GM19397 (cell line): ENCODE results near the gene DUSP14.
"Not testable (repeated sequence)": the region's sequence is repeated elsewhere in the genome, so short reads cannot be mapped to it uniquely, and the experiment has no call there.

ENCODE experiments used
- ATAC-seq: cut with Tn5 transposase; IDR thresholded peaks from one replicate; pipeline ENCODE4 v1.9.1; 2021; ENCODE audit warnings: mild to moderate bottlenecking, moderate library complexity; ENCODE audit not compliant: unreplicated experiment

DUSP14 gene

DNA sequence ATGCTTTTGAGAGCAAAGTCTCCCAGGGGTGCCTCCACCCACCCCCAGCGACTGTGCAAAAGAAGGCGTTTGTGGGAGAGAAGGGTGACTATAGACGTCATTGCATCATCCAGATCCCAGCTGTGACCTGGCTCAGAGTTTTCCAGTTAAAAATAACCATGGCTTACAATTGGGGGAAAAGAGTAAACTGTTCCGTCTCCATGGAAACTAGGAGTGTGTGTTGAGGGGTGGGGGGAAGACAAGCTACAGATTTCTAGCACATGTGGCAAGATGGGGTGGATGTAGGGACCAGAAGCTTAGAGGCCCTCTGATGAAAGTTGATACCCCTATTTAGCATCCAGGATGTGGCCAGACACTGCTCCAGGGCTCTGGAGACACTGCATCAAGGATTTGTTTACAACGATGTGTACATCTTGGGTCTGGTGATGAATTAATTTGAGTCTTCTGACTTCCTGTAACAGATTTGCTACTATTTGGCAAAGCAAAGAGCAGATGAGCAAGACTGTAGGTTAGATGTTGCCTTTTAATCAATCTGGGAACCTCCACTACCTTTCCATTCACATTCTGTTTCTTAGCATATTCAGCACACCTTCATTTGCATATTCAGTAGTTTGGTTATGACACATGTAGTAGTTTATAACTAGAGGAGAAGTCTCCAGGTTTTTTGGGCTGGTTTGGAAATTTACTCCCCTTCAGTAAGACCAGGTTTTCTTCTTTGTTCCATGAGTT is 6.2 kb upstream of the DUSP14 start:
- ATAC-seq, result no peak

DNA sequence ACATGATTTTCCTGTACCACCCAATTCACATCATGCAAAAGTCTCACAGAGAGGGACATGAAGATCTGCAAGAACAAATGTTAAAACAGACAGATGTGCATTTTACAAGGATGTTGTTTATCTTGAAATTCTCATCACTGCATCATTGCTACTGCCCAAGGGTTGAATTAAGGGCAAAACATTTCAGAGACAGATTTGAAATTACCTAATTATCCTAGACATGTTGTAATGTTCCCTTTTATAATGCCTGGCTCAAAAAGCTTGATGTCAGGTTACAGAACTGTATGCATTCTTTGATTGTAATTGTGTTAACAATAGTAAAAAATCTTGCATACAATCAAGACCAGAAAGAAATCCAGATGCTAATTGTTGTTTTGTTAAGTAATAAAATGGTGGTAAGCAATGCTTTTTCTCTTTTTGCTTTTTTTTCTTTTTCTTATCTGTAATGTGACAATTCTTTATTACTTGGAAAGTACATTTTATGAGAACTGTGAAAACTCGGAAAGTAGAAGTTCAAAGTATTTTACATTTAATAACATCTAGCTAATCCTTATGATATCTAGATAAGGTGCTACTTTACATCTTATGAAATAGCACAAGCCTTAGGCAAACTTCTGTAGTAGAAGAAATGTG is 3.6 kb upstream of the DUSP14 start:
- ATAC-seq, result no peak

- ATAC-seq, result no peak
Measured at GRCh38 chr17:37488009-37488604, 1.6 kb upstream of the DUSP14 start.

DNA sequence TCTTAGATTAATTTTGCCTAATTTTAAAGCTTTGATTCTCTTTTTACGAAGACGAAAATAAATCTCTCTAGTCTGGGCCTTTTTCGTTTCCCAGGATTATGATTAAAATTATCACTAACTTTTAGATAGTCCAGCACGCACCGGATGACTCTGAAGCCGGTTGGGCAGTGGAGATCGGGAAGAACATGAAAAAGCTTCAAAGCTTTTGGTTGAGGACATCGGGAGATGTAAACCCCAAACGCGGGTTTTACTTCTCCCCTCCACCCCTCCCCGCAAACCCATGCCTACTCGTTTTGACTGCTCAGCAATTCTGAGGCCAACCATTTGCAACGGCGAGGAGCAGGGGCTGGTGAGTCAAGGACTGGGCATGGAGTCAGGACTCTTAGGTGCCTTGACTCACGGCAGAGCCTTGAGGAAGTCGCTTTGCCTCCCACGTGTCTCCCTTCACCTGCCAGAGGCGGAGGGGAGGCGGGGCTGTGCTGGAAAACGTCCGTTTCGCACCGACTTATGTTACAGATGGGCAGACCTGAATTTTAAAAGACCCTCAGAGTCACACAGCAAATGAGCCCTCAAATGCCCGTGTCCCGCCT is 989 bp upstream of the DUSP14 start:
- no peak for ATAC-seq

- ATAC-seq, result peak; percentile 55
Measured at GRCh38 chr17:37490022-37490587, 414 bp downstream of the DUSP14 start.

- ATAC-seq, result no peak
Measured at GRCh38 chr17:37490638-37491614, 1.2 kb downstream of the DUSP14 start.

GRCh38 chr17:37492167-37492566 is 2.5 kb downstream of the DUSP14 start:
- no peak for ATAC-seq

DNA sequence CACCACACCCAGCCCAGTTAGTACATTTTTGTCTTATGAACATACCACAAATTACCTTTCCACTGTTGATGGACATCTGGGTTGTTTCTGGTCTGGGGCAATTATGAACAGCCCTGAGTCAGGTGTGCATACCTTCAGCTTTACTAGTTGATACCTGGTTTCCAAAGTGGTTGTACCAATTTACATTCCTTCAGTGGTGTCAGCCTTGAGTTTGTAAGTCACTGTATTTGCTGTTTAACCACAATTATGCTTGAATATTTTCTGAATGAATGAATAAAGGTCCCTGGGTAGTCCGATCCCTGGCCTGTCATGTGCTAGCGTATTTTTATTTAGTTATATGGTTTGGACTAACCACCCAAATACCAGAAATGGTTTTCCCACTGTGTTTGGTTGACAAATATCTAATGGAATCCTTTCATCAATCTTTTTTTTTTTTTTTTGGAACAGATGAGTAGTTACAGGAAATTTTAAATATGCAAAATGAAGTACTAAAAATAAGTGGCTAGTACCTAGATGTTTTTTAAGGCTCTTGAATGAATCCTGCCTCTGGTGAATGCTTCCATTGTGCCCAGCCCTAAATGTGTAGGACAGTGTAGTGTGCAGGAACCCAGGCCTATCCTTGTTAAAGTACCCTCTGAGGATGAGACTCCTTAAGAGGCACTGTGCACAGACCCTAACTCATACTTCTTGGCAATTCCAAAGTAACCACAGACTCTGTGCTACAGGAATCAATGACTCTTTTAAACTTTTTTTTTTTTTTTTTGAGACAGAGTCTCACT is 3.7 kb downstream of the DUSP14 start:
- no peak for ATAC-seq

DNA sequence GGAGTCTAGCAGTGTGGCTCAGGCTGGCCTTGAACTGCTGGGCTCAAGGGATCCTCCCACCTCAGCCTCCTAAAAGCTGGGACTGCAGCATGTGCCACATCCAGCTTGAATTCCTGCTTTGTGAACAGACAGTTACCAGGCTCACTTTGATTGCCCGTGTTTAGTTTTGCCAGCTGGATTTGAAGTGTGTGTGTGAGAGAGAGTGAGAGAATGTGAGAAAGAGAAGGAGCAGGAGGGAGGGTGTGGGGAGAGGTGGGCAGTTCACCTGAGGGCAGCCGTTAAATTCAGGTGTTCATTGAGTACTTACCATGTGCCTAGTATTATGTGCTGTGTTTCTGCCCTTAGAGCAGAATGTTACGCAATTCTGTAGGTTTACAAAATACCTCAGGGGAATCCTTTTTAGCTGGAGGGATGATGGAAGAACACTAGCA is 4.7 kb downstream of the DUSP14 start:
- ATAC-seq, result no peak

GRCh38 chr17:37494971-37495370 is 5.3 kb downstream of the DUSP14 start:
- ATAC-seq, result no peak

- no peak for ATAC-seq
Measured at GRCh38 chr17:37500378-37500777, 10.7 kb downstream of the DUSP14 start.

- ATAC-seq, result no peak
Measured at GRCh38 chr17:37502009-37502936, 12.6 kb downstream of the DUSP14 start.

GRCh38 chr17:37503148-37503547 is 13.5 kb downstream of the DUSP14 start:
- ATAC-seq, result no peak

- no peak for ATAC-seq
Measured at GRCh38 chr17:37505333-37505732, 15.6 kb downstream of the DUSP14 start.

GRCh38 chr17:37506678-37507077 is 17.0 kb downstream of the DUSP14 start:
- ATAC-seq, result no peak

DNA sequence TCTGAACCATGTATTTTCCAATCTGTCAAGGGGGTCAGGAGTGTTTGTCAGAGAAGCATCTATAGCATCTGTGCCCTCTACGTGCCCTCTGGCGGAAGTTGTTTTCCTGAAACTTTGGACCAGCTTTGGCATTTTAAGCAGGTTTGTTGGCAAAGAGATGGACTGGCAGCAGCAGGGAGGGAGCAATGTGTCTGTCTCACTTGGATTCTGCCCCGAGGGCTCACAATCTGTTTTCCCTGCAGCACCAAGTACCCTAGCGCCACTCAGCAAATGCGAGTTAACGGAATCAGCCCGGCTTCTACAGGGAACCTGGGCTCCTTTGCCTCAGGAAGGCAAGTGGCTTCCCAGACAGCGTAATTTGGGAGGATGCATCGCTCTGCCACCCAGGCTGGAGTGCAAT is 17.4 kb downstream of the DUSP14 start:
- ATAC-seq, result no peak

DNA sequence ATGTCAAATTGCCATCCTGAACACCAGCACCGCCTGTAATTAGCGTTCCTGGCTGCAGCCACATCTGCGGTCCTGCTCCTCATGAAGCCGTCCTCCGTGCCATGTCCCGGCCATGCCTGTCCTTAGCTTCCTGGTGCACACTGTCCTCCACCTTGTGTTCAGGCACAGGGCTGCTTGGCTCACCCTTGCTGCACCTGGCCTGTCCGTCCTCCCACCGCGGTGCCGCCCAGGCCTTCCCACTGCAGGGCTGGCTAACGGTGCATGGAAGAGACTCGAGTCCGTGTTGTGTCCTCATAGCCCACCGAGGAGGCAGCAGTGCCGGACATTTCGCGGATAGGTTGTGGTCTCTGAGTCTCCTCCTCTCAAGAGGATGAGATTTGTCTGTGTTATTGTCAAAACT is 20.4 kb downstream of the DUSP14 start:
- no peak for ATAC-seq

DNA sequence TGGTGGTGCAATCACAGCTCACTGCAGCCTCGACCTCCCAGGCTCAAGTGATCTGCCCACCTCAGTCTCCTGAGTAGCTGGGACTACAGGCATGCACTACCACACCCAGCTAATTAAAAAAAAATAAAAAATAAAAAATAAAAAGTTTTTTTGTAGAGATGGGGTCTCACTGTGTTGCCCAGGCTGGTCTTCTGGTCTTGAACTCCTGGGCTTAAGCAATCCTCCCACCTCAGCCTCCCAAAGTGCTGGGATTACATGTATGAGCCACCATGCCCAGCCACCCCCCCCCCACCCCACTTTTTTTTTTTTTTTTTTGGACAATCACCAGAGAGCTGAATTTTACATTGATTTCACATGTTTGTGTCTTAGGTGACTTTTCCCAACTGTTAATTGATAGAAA is 22.0 kb downstream of the DUSP14 start:
- not testable (repeated sequence) for ATAC-seq
